HUES6 (cell line): ENCODE data around the gene METTL14.
"Not testable (repeated sequence)": the region's sequence is repeated elsewhere in the genome, so short reads cannot be mapped to it uniquely, and the experiment has no call there.

Experiments
- H3K27ac ChIP-seq: 2 replicates; pipeline ENCODE4 v1.7.0; 2013; ENCODE audit warnings: low read depth, mild to moderate bottlenecking, low read length, inconsistent platforms
- H3K27me3 ChIP-seq: 2 replicates; pipeline ENCODE4 v1.6.1; 2013; ENCODE audit warnings: low read length; ENCODE audit not compliant: control insufficient read depth, insufficient read depth
- H3K36me3 ChIP-seq: 2 replicates; pipeline ENCODE4 v1.6.1; 2013; ENCODE audit warnings: low read length; ENCODE audit not compliant: control insufficient read depth, insufficient read depth
- H3K4me1 ChIP-seq: 2 replicates; pipeline ENCODE4 v1.6.1; 2013; ENCODE audit warnings: low read length; ENCODE audit not compliant: control insufficient read depth, insufficient read depth
- H3K4me3 ChIP-seq: 2 replicates; pipeline ENCODE4 v1.5.1; 2013; ENCODE audit warnings: low read depth, low read length
- H3K9ac ChIP-seq: one replicate; pipeline ENCODE4 v1.6.1; 2013; ENCODE audit warnings: mild to moderate bottlenecking, low read length
- H3K9me3 ChIP-seq: 2 replicates; pipeline ENCODE4 v1.6.1; 2013; ENCODE audit warnings: low read depth, low read length; ENCODE audit not compliant: control insufficient read depth, insufficient read depth

METTL14 gene

GRCh38 chr4:118684873-118685811 lies at the start of gene METTL14:
Gene METTL14, plus strand, starts transcription at chr4:118685392. Its CDS starts 143 bp downstream, at chr4:118685535.
- Histone ChIP-seq H3K4me1 (0 out of 2 replicates have a peak, but pooled peaks cover 6% of the 10 kb centered on the region), H3K4me3 (peak within 1 kb of the TSS; percentile 85), H3K9ac (peak within 1 kb of the TSS; percentile 77), H3K27me3 (no peaks in the 10 kb centered on the region; the same call in 1 of the 2 replicates), H3K36me3 (peaks cover 19% of the 10 kb centered on the region), H3K27ac (peak within 1 kb of the TSS; percentile 37; the same call in 1 of the 2 replicates), H3K9me3 (no peaks in the 10 kb centered on the region)

- H3K9ac ChIP-seq, H3K9me3 ChIP-seq, H3K4me1 ChIP-seq, H3K36me3 ChIP-seq, H3K27ac ChIP-seq, H3K27me3 ChIP-seq, H3K4me3 ChIP-seq: not testable (repeated sequence)
These were observed 49.1 kb upstream of the METTL14 start for GRCh38 chr4:118636126-118636525.

- H3K4me3 ChIP-seq, H3K9ac ChIP-seq, H3K4me1 ChIP-seq, H3K27ac ChIP-seq, H3K9me3 ChIP-seq, H3K36me3 ChIP-seq, H3K27me3 ChIP-seq: not testable (repeated sequence)
These were observed 20.5 kb upstream of the METTL14 start for GRCh38 chr4:118664665-118665064.

GRCh38 chr4:118669220-118669619 lies 16.0 kb upstream of the METTL14 start:
- H3K4me1 ChIP-seq, H3K36me3 ChIP-seq, H3K27ac ChIP-seq, H3K9ac ChIP-seq, H3K9me3 ChIP-seq, H3K4me3 ChIP-seq, H3K27me3 ChIP-seq: not testable (repeated sequence)

- not testable (repeated sequence) for H3K4me3 ChIP-seq, H3K36me3 ChIP-seq, H3K27ac ChIP-seq, H3K4me1 ChIP-seq, H3K27me3 ChIP-seq, H3K9ac ChIP-seq, H3K9me3 ChIP-seq
These were observed 14.2 kb upstream of the METTL14 start for GRCh38 chr4:118670968-118671367.

- no peaks in the 10 kb centered on the region; the same call in 1 of the 2 replicates for H3K27me3 ChIP-seq
- H3K36me3 ChIP-seq, result no peaks in the 10 kb centered on the region
- H3K9me3 ChIP-seq, result no peaks in the 10 kb centered on the region
- H3K27ac ChIP-seq, result no peak overlapping the region
- H3K4me3 ChIP-seq, result no peak overlapping the region
- no peak overlapping the region for H3K9ac ChIP-seq
- no peaks in the 10 kb centered on the region for H3K4me1 ChIP-seq
These were observed 9.1 kb upstream of the METTL14 start for GRCh38 chr4:118676128-118676527.

GRCh38 chr4:118680808-118681207 lies 4.4 kb upstream of the METTL14 start:
- H3K4me3 ChIP-seq, result no peak overlapping the region
- no peak overlapping the region for H3K9ac ChIP-seq
- no peaks in the 10 kb centered on the region for H3K9me3 ChIP-seq
- H3K27ac ChIP-seq, result no peak overlapping the region
- no peaks in the 10 kb centered on the region for H3K4me1 ChIP-seq
- no peaks in the 10 kb centered on the region; the same call in 1 of the 2 replicates for H3K27me3 ChIP-seq
- H3K36me3 ChIP-seq, result no peaks in the 10 kb centered on the region

- H3K9me3 ChIP-seq, result no peaks in the 10 kb centered on the region
- H3K4me3 ChIP-seq, result no peak overlapping the region
- H3K27ac ChIP-seq, result no peak overlapping the region
- H3K27me3 ChIP-seq, result no peaks in the 10 kb centered on the region; the same call in 1 of the 2 replicates
- no peak overlapping the region for H3K9ac ChIP-seq
- peaks cover 4% of the 10 kb centered on the region; the same call in 1 of the 2 replicates for H3K36me3 ChIP-seq
- H3K4me1 ChIP-seq, result 0 out of 2 replicates have a peak, but pooled peaks cover 6% of the 10 kb centered on the region
These were observed 2.3 kb upstream of the METTL14 start for GRCh38 chr4:118682928-118683327.

GRCh38 chr4:118683513-118683912 lies 1.7 kb upstream of the METTL14 start:
- Histone ChIP-seq H3K36me3 (peaks cover 7% of the 10 kb centered on the region; the same call in 1 of the 2 replicates), H3K4me3 (peak overlapping the region; percentile 35; the same call in 1 of the 2 replicates), H3K9ac (no peak overlapping the region), H3K4me1 (0 out of 2 replicates have a peak, but pooled peaks cover 6% of the 10 kb centered on the region), H3K27me3 (no peaks in the 10 kb centered on the region; the same call in 1 of the 2 replicates), H3K9me3 (no peaks in the 10 kb centered on the region), H3K27ac (no peak overlapping the region)

- no peak overlapping the region for H3K4me3 ChIP-seq
- no peaks in the 10 kb centered on the region for H3K9me3 ChIP-seq
- H3K36me3 ChIP-seq, result peaks cover 81% of the 10 kb centered on the region
- no peaks in the 10 kb centered on the region for H3K27me3 ChIP-seq
- no peaks in the 10 kb centered on the region for H3K4me1 ChIP-seq
- no peak overlapping the region for H3K9ac ChIP-seq
- no peak overlapping the region for H3K27ac ChIP-seq
These were observed 17.9 kb downstream of the METTL14 start for GRCh38 chr4:118703118-118703517.

- H3K9me3 ChIP-seq, result no peaks in the 10 kb centered on the region
- no peaks in the 10 kb centered on the region for H3K27me3 ChIP-seq
- H3K36me3 ChIP-seq, result peaks cover 52% of the 10 kb centered on the region
- no peaks in the 10 kb centered on the region for H3K4me1 ChIP-seq
- H3K27ac ChIP-seq, result no peak overlapping the region
- no peak overlapping the region for H3K9ac ChIP-seq
- H3K4me3 ChIP-seq, result no peak overlapping the region
These were observed 25.9 kb downstream of the METTL14 start for GRCh38 chr4:118711052-118711451.
